ENCODE data around the gene KIR3DL3.
"Not testable (repeated sequence)": the region's sequence is repeated elsewhere in the genome, so short reads cannot be mapped to it uniquely, and the experiment has no call there.

KIR3DL3 gene

GRCh38 chr19:54738306-54738705 lies 14.1 kb downstream of the KIR3DL3 start, which contains the start of gene KIR2DL3:
Gene KIR2DL3, plus strand, starts transcription at chr19:54738513. Its CDS starts 33 bp downstream, at chr19:54738546.
- not testable (repeated sequence) for DNase-seq

- DNase-seq = no peak
These were observed 14.5 kb downstream of the KIR3DL3 start for GRCh38 chr19:54738715-54739114.

- DNase-seq = no peak
These were observed 15.6 kb downstream of the KIR3DL3 start for GRCh38 chr19:54739587-54740497.

GRCh38 chr19:54741950-54742349 lies 17.7 kb downstream of the KIR3DL3 start:
- DNase-seq = not testable (repeated sequence)

- DNase-seq = not testable (repeated sequence)
These were observed 19.8 kb downstream of the KIR3DL3 start for GRCh38 chr19:54744080-54744479.

- DNase-seq = not testable (repeated sequence)
These were observed 23.5 kb downstream of the KIR3DL3 start for GRCh38 chr19:54747614-54748322.

GRCh38 chr19:54750276-54750675 lies 26.0 kb downstream of the KIR3DL3 start:
- DNase-seq = not testable (repeated sequence)

GRCh38 chr19:54756204-54757110 lies 32.2 kb downstream of the KIR3DL3 start:
- DNase-seq = not testable (repeated sequence)

- not testable (repeated sequence) for DNase-seq
These were observed 34.3 kb downstream of the KIR3DL3 start for GRCh38 chr19:54758577-54758976.

- DNase-seq = not testable (repeated sequence)
These were observed 40.0 kb downstream of the KIR3DL3 start for GRCh38 chr19:54764219-54764618.

GRCh38 chr19:54766464-54766863 lies 42.2 kb downstream of the KIR3DL3 start:
- not testable (repeated sequence) for DNase-seq

GRCh38 chr19:54769646-54770045 lies 45.4 kb downstream of the KIR3DL3 start, which contains the start of gene KIR2DL1:
Gene KIR2DL1, plus strand, starts transcription at chr19:54769793. Its CDS starts 58 bp downstream, at chr19:54769851.
- DNase-seq = not testable (repeated sequence)

- DNase-seq = not testable (repeated sequence)
These were observed 46.3 kb downstream of the KIR3DL3 start for GRCh38 chr19:54770511-54770910.

GRCh38 chr19:54771018-54771960 lies 47.0 kb downstream of the KIR3DL3 start:
- not testable (repeated sequence) for DNase-seq

- not testable (repeated sequence) for DNase-seq
These were observed 48.4 kb downstream of the KIR3DL3 start for GRCh38 chr19:54772666-54773065.

GRCh38 chr19:54775095-54775815 lies 51.0 kb downstream of the KIR3DL3 start:
- DNase-seq = not testable (repeated sequence)

GRCh38 chr19:54775830-54776229 lies 51.6 kb downstream of the KIR3DL3 start:
- not testable (repeated sequence) for DNase-seq

- not testable (repeated sequence) for DNase-seq
These were observed 53.6 kb downstream of the KIR3DL3 start for GRCh38 chr19:54777851-54778250.

- not testable (repeated sequence) for DNase-seq
These were observed 54.7 kb downstream of the KIR3DL3 start for GRCh38 chr19:54778896-54779295.

- not testable (repeated sequence) for DNase-seq
These were observed 58.7 kb downstream of the KIR3DL3 start for GRCh38 chr19:54782916-54783315.

Measured in NCI-H774 (cell line).